Measurements from ENCODE around the gene CST9. TPM values are rescaled to one million over a fixed set of nuclear protein-coding genes. Genes with fewer than 3 reads are reported as not detected.

Gene CST9
- total RNA-seq, 1 donor from 2014 or later, result not detected

DNA sequence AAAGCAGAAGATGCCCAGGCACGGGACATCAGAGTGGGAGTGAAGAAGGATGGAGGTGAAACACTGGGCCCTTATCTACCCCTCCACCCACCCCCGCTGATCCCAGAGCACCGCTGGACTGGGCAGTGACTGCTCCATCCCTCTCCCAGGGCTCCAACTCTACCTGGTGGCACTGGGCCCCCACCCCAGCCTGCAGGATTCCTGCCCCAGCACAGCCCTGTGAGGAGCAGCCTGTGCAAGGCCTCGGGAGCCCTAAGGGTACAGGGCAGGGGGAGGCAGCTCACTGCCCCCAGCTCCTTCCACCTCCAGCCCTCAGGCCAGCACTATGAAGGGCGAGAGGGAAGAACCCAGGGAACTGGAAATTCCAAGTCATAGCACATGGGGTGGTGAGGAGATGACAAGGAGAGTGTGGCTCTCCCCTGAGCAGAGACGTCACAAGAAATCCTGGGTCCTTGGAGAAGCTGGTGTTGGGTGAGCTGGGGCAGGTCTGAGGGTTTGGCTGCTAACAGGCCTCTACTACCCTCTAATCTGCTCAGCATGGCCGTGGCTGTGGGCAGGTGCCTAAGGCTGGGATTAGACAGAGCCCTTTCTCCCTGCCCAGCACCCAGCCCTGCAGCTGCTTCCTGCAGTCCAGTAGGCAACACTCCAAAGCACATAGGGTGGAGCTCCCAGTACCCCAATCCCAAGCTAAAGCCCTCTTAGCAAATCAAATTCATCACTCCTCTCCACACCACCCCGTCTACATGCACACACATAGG, 28.5 kb upstream of the CST9 start:
- Histone ChIP-seq H3K27ac (replicated peaks) (peak overlapping the region; percentile 98), H3K27me3 (ENCODE audit: low read depth) (no peaks in the 10 kb centered on the region), H3K36me3 (peaks cover 33% of the 10 kb centered on the region), H3K4me1 (peaks cover 61% of the 10 kb centered on the region), H3K9me3 (replicated peaks) (no peaks in the 10 kb centered on the region), H3K4me3 (peak overlapping the region; percentile 84)
- TF ChIP-seq, protein P1, sequence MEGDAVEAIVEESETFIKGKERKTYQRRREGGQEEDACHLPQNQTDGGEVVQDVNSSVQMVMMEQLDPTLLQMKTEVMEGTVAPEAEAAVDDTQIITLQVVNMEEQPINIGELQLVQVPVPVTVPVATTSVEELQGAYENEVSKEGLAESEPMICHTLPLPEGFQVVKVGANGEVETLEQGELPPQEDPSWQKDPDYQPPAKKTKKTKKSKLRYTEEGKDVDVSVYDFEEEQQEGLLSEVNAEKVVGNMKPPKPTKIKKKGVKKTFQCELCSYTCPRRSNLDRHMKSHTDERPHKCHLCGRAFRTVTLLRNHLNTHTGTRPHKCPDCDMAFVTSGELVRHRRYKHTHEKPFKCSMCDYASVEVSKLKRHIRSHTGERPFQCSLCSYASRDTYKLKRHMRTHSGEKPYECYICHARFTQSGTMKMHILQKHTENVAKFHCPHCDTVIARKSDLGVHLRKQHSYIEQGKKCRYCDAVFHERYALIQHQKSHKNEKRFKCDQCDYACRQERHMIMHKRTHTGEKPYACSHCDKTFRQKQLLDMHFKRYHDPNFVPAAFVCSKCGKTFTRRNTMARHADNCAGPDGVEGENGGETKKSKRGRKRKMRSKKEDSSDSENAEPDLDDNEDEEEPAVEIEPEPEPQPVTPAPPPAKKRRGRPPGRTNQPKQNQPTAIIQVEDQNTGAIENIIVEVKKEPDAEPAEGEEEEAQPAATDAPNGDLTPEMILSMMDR (IDR thresholded peaks at IDR 0.05; ENCODE audit: borderline replicate concordance), result no peak
- DNase-seq, result no peak
- intact Hi-C loops (cut with micrococcal nuclease), result no loop called here

DNA sequence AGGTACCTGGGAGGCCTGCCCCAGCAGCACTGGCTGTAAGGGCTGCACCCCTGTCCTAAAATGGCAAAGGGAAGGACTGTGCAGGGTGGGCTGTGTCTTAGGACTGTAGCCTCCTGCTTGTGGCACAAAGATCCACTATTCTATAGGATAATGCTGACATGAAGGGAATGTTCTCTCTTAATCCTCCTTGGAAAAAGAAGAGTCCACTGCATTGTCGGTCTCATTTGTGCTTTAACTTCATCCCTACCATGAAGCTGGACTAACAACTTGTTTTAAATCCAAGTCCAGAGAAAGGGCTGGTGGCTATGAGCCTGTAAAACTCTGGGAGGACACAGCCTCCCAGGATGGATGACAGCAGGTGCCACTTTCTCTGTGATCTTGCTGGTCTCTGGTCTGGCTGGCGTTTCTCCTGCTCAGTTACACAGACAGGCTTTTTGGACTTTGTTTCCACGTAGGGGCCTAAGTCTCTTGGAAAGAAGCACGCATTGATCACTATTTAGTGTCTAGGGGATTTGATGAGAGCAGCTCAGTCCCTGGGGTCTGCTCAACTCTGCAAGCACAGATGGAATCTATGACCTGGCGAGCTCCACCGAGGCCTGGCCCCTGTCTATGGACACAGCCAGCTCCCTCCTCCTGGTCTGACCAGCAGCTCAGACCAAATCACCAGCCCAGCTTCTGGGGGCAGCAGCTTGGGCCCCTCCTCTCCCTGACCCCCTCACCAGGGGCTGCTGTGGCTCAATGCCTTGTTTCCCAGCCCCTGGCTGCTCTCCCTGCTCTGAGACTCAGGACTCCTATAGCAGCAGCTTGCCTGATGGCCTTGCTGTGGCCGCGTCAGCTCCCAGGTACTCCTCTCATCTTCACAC, 27.2 kb upstream of the CST9 start:
- Histone ChIP-seq H3K4me1 (peaks cover 72% of the 10 kb centered on the region), H3K4me3 (no peak overlapping the region), H3K36me3 (peaks cover 33% of the 10 kb centered on the region), H3K9me3 (replicated peaks) (no peaks in the 10 kb centered on the region), H3K27me3 (ENCODE audit: low read depth) (no peaks in the 10 kb centered on the region), H3K27ac (replicated peaks) (peak overlapping the region; percentile 98)
- TF ChIP-seq, protein P1 (IDR thresholded peaks at IDR 0.05; ENCODE audit: borderline replicate concordance), result no peak
- DNase-seq, result no peak
- intact Hi-C loops (cut with micrococcal nuclease), result no loop called here

DNA sequence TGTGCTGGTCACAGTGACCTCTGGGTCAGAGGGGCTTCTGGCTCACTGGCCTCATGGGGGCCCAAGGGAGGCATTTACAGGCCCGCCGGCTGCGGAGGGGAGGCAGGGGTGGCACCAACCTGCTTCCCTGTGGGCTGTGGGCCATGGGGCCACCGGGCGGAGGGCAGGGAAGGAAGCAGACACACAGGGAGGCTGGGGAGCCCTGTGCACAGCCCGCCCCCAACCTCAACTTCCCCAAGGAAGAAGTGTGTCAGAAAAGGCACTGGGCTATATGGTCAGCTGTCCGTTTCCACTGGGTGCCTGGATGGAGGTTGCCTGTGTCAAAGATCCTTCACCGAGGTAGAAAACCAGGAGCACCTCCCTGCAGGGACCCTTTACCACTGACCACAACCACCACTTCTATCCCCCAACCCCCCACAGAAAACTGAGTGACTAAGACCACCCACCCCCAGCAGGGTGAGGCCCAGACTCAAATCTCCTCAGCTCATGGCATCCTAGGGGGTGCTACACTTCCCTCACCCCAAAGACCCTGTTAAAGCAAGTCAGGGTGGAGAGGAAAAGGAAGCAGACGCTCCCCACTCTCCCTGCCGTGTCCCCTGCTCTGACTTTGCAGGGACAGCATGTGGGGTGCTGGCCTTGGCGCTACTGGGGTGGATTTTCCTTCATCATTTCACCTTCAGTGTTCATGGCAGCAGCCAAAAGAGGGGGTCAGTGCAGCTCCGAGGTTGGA, 26.4 kb upstream of the CST9 start:
- intact Hi-C loops (cut with micrococcal nuclease), result no loop called here
- peak overlapping the region; percentile 98 for H3K27ac ChIP-seq (replicated peaks)
- no peak for DNase-seq
- no peaks in the 10 kb centered on the region for H3K27me3 ChIP-seq (ENCODE audit: low read depth)
- H3K4me1 ChIP-seq, result peaks cover 67% of the 10 kb centered on the region
- TF ChIP-seq, protein P1 (IDR thresholded peaks at IDR 0.05; ENCODE audit: borderline replicate concordance), result no peak
- H3K36me3 ChIP-seq, result peaks cover 33% of the 10 kb centered on the region
- no peak overlapping the region for H3K4me3 ChIP-seq
- no peaks in the 10 kb centered on the region for H3K9me3 ChIP-seq (replicated peaks)

DNA sequence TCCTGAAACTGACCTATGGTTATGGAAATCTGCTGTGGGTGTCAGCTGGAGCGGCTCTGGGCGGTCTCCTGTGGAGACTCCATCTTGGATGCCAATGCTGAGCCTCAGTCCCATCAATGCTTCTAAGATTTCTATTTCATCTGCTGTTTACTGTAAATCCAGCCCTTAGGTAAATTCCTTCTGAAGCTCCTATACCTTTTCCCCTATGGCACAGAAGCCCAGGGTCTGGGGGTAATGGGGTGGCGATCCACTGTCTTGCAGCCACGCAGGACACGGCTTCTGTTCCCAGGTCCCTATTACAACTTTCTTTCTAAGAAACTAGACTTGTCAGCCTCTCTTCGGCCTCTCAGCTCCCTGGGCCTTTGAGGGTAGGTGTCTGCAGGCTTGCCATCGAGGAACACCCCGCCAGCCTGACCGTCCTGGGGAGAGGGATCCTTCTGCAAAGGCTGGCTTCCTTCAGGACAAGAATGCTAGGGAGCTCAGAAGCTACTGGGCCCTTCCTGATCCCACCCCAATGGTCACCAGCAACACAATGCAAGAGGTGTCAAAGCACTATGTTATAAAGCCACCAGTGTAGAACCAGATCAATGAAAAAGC, 25.6 kb upstream of the CST9 start:
- Histone ChIP-seq H3K27ac (replicated peaks) (no peak overlapping the region), H3K4me3 (no peak overlapping the region), H3K4me1 (peaks cover 60% of the 10 kb centered on the region), H3K36me3 (peaks cover 33% of the 10 kb centered on the region), H3K27me3 (ENCODE audit: low read depth) (no peaks in the 10 kb centered on the region), H3K9me3 (replicated peaks) (no peaks in the 10 kb centered on the region)
- intact Hi-C loops (cut with micrococcal nuclease), result no loop called here
- no peak for DNase-seq
- TF ChIP-seq, protein P1 (IDR thresholded peaks at IDR 0.05; ENCODE audit: borderline replicate concordance), result no peak

DNA sequence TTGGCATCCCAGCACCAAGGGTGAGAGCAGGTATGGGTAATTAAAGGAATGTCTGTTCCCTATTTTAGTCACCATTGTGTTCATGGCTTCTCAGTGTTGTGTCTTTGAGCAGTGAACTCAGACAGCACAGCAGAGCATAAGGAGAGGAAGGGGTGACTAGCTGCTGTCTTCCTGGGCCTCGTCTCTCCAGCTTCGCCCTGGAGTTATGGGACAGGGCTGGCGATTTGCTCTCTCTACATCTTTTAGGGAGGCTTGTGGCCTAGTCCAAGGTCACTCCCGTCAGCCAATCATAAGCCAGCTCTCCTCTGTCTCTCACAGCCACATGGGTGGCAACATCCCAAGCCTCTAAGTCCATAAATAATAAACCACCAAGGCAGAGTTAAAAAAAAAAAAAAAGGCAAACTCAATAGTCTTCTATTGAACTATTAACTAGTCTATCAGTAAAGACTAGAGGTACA, 24.7 kb upstream of the CST9 start:
- intact Hi-C loops (cut with micrococcal nuclease), result no loop called here
- DNase-seq, result no peak
- Histone ChIP-seq H3K27ac (replicated peaks) (peak overlapping the region; percentile 68), H3K36me3 (peaks cover 33% of the 10 kb centered on the region), H3K4me1 (peaks cover 51% of the 10 kb centered on the region), H3K9me3 (replicated peaks) (no peaks in the 10 kb centered on the region), H3K27me3 (ENCODE audit: low read depth) (no peaks in the 10 kb centered on the region), H3K4me3 (no peak overlapping the region)
- TF ChIP-seq, protein P1 (IDR thresholded peaks at IDR 0.05; ENCODE audit: borderline replicate concordance), result no peak
